Measurements from ENCODE around the gene CDIP1. TPM values are rescaled to one million over a fixed set of nuclear protein-coding genes. Genes with fewer than 3 reads are reported as not detected.

The CDIP1 gene
- total RNA-seq, 3 donors from 2014 or later: 16.9 to 23.5 (median 19.6) TPM

DNA sequence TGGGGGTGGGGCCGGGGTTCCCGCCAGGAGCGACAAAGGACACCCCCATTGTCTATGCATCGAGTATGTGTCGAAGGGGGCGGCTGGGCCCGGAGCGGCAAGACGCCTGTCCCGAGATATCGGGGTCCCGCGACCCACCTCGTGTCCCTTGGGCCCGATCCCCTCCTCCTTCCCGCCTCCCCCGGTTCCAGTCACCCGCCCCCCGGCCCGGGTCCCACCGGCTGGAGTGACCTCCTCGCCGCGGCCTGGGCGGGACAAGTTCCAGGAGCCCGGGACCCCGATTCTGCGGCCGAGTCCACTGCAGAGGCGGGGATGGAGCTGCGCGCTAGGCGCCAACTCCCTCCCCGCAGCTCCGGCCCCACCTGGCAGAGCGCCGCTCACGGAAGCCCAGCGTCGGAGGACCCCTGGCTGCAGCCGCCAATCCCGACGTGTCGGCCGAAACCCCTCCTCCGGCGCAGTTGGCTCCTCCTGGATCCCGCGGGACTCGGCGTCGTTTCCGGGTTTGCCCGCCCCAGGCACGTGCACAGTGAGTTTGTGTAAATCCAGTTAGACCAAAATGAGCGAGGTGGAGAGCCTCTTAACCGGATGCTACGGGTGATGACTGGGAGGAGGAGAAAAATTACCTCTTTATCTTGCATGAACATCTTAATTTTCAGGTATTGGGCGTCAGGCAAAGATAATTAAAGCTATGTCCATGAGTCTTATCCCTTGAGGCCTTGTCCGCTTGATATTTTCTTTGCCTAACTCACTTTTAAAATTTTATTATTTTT lies 64.2 kb downstream of the CDIP1 start, which contains the start of gene NMRAL1:
Gene NMRAL1, minus strand, starts transcription at position 434 of the 770 bp plus-strand sequence. CDS start 493 bp downstream, outside the sequence.
- Histone ChIP-seq H3K4me1 (ENCODE audit: low read depth) (peaks cover 14% of the 10 kb centered on the region), H3K36me3 (ENCODE audit: low read depth) (no peaks in the 10 kb centered on the region), H3K9me3 (no peaks in the 10 kb centered on the region), H3K4me3 (peak within 1 kb of the TSS; percentile 85)
- TF ChIP-seq, protein P1, sequence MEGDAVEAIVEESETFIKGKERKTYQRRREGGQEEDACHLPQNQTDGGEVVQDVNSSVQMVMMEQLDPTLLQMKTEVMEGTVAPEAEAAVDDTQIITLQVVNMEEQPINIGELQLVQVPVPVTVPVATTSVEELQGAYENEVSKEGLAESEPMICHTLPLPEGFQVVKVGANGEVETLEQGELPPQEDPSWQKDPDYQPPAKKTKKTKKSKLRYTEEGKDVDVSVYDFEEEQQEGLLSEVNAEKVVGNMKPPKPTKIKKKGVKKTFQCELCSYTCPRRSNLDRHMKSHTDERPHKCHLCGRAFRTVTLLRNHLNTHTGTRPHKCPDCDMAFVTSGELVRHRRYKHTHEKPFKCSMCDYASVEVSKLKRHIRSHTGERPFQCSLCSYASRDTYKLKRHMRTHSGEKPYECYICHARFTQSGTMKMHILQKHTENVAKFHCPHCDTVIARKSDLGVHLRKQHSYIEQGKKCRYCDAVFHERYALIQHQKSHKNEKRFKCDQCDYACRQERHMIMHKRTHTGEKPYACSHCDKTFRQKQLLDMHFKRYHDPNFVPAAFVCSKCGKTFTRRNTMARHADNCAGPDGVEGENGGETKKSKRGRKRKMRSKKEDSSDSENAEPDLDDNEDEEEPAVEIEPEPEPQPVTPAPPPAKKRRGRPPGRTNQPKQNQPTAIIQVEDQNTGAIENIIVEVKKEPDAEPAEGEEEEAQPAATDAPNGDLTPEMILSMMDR (IDR thresholded peaks at IDR 0.05): no peak
- peak; percentile 74 for ATAC-seq
- intact Hi-C loops (cut with DNase I, micrococcal nuclease): no loop called here
- DNase-seq: peak; percentile 91 to 96 (median 94)

DNA sequence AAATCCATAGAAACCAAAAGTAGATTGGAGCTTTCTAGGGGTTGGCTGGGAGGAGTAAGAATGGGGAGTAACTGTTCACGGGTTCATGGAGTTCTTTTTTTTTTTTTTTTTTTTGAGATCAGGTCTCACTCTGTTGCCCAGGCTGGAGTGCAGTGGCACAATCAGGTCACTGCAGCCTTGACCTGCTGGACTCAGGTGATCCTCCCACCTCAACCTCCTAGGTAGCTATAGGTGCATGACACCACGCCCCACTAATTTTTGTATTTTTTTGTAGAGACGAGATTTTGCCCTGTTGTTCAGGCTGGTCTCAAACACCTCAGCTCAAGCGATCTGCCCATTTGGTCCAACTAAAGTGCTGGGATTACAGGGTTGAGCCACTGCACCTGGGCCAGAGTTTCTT lies 65.7 kb downstream of the CDIP1 start:
- peaks cover 13% of the 10 kb centered on the region for H3K4me1 ChIP-seq (ENCODE audit: low read depth)
- DNase-seq (no peak), ATAC-seq (no peak)
- TF ChIP-seq, protein P1 (IDR thresholded peaks at IDR 0.05): no peak
- H3K4me3 ChIP-seq: no peak overlapping the region
- H3K36me3 ChIP-seq (ENCODE audit: low read depth): no peaks in the 10 kb centered on the region
- H3K9me3 ChIP-seq: no peaks in the 10 kb centered on the region
- intact Hi-C loops (cut with DNase I, micrococcal nuclease): no loop called here

DNA sequence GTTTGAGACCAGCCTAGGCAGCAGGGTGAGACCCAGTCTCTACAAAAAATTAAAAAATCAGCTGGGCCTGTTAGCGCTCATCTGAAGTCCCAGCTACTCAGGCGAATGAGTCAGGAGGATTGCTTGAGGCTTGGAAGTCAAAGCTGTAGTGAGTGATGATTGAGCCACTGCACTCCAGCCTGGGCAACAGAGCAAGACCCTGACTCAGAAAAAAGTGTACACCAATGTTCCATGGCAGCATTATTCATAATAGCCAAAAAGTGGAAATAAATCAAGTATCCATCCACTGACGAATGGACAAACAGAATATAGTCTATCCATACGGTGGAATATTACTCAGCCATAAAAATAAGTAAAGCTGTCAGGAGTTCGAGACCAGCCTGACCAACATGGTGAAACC lies 66.7 kb downstream of the CDIP1 start:
- no peak for ATAC-seq
- H3K4me1 ChIP-seq (ENCODE audit: low read depth): peaks cover 6% of the 10 kb centered on the region
- intact Hi-C loops (cut with DNase I, micrococcal nuclease): no loop called here
- no peak overlapping the region for H3K4me3 ChIP-seq
- H3K36me3 ChIP-seq (ENCODE audit: low read depth): no peaks in the 10 kb centered on the region
- no peak for DNase-seq
- TF ChIP-seq, protein P1 (IDR thresholded peaks at IDR 0.05): no peak
- H3K9me3 ChIP-seq: no peaks in the 10 kb centered on the region

DNA sequence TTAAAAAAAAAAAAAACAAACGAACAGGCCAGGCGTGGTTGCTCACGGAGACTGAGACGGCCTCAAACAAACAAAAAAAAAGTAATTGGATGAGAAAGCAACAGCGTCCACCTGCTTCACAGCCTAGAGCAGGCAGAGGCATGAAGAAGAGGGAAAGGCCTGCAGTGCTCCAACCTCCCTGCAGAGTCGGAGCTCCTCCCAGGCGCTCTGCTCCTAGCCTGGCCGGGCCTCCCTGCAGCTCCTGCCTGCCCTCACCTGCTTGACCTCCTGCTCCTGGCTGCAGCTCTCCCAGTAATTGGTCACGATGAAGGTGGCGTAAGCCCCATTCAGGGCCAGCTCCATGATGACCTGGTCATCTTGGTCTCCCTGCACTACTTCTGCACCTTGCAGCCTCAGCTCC lies 69.6 kb downstream of the CDIP1 start:
- no peak overlapping the region for H3K4me3 ChIP-seq
- TF ChIP-seq, protein P1 (IDR thresholded peaks at IDR 0.05): no peak
- H3K36me3 ChIP-seq (ENCODE audit: low read depth): no peaks in the 10 kb centered on the region
- H3K9me3 ChIP-seq: no peaks in the 10 kb centered on the region
- H3K4me1 ChIP-seq (ENCODE audit: low read depth): peaks cover 5% of the 10 kb centered on the region
- DNase-seq: no peak
- ATAC-seq: no peak
- intact Hi-C loops (cut with DNase I, micrococcal nuclease): no loop called here

DNA sequence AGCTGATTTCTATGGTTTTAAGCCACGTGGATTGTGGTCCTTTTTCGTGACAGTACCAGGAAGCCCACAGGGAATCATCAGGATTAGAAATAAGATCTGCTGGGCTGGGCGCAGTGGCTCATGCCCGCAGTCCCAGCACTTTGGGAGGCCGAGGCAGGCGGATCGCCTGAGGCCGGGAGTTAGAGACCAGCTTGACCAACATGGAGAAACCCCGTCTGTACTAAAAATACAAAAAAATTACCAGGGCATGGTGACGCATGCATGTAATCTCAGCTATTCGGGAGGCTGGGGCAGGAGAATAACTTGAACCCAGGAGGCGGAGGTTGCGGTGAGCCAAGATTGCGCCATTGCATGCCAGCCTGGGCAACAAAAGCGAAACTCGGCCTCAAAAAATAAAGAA lies 70.7 kb downstream of the CDIP1 start:
- DNase-seq (no peak), ATAC-seq (no peak)
- intact Hi-C loops (cut with DNase I, micrococcal nuclease): no loop called here
- H3K36me3 ChIP-seq (ENCODE audit: low read depth): no peaks in the 10 kb centered on the region
- H3K4me1 ChIP-seq (ENCODE audit: low read depth): no peaks in the 10 kb centered on the region
- H3K4me3 ChIP-seq: no peak overlapping the region
- TF ChIP-seq, protein P1 (IDR thresholded peaks at IDR 0.05): no peak
- no peaks in the 10 kb centered on the region for H3K9me3 ChIP-seq
